ENCODE results near the gene PTCD1.

- TF ChIP-seq CTCF (IDR thresholded peaks at IDR 0.05) (no peak), POLR2A (IDR thresholded peaks at IDR 0.05) (no peak)
These were observed 16.0 kb downstream of the PTCD1 start for GRCh38 chr7:99422625-99423024.

Data from Peyer's patch (tissue), 4 donors.